HG02678 (cell line): ENCODE data around the gene SBK2.

Experiments used
- ATAC-seq: cut with Tn5 transposase; IDR thresholded peaks from one replicate; pipeline ENCODE4 v1.9.1; 2021; ENCODE audit warnings: mild to moderate bottlenecking, moderate library complexity; ENCODE audit not compliant: unreplicated experiment

SBK2 gene

GRCh38 chr19:55487924-55488687 lies 48.8 kb downstream of the SBK2 start, which contains the start of gene SSC5D:
TSS of gene SSC5D (plus strand) at chr19:55488436. CDS start at chr19:55488590, 154 bp downstream.
- ATAC-seq = no peak

GRCh38 chr19:55486971-55487923 lies 49.7 kb downstream of the SBK2 start:
- no peak for ATAC-seq

- no peak for ATAC-seq
Measured at GRCh38 chr19:55486043-55486970, 50.6 kb downstream of the SBK2 start.

GRCh38 chr19:55485439-55486011 lies 51.4 kb downstream of the SBK2 start:
- no peak for ATAC-seq

GRCh38 chr19:55484593-55485438 lies 52.1 kb downstream of the SBK2 start, which contains the start of gene NAT14:
TSS of gene NAT14 (plus strand) at chr19:55485188. CDS start at chr19:55485709, 521 bp downstream.
- ATAC-seq = peak; percentile 64

- ATAC-seq = no peak
Measured at GRCh38 chr19:55483706-55484592, 53.0 kb downstream of the SBK2 start.

GRCh38 chr19:55482967-55483705 lies 53.8 kb downstream of the SBK2 start:
- no peak for ATAC-seq

- no peak for ATAC-seq
Measured at GRCh38 chr19:55482156-55482961, 54.6 kb downstream of the SBK2 start.

GRCh38 chr19:55481794-55482155 lies 55.2 kb downstream of the SBK2 start:
- no peak for ATAC-seq

- ATAC-seq = no peak
Measured at GRCh38 chr19:55481148-55481793, 55.7 kb downstream of the SBK2 start.

- no peak for ATAC-seq
Measured at GRCh38 chr19:55479451-55480230, 57.3 kb downstream of the SBK2 start.

- no peak for ATAC-seq
Measured at GRCh38 chr19:55479045-55479444, 57.9 kb downstream of the SBK2 start.
